ENCODE measurements around the gene RAD18. TPM values are rescaled to one million over a fixed set of nuclear protein-coding genes. Genes with fewer than 3 reads are reported as not detected.

Gene RAD18
- total and polyA plus RNA-seq, 2 experiments from 2014 or later: 6.0 to 6.5 TPM

DNA sequence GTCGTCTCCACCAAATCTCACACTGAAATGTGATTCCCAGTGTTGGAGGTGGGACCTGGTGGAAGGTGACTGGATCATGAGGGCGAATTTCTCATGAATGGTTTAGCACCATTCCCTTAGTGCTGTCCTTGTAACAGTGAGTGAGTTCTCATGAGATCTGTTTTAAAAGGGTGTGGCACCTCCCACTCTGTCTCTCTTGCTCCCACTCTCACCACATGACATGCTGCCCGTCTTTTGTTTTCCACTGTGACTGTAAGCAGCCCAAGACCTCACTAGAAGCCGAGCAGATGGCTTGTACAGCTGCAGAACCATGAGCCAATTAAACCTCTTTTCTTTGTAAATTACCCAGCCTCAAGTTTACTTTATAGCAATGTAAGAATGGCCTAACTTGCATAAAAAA, 21.2 kb downstream of the RAD18 start:
- Histone ChIP-seq H2AFZ (no peak overlapping the region), H3K4me3 (no peak overlapping the region), H3K9me2 (replicated peaks; ENCODE audit: insufficient read depth) (no peaks in the 10 kb centered on the region), H3K27ac (no peak overlapping the region), H3K79me2 (no peaks in the 10 kb centered on the region), H4K20me1 (ENCODE audit: insufficient read depth, poor library complexity, severe bottlenecking) (no peaks in the 10 kb centered on the region), H3K4me2 (no peak overlapping the region), H3K27me3 (no peaks in the 10 kb centered on the region), H3K4me1 (ENCODE audit: insufficient read depth) (no peaks in the 10 kb centered on the region), H3K36me3 (replicated peaks; ENCODE audit: insufficient read depth, low read depth) (no peaks in the 10 kb centered on the region), H3K9me3 (ENCODE audit: low read depth) (peaks cover 7% of the 10 kb centered on the region)
- TF ChIP-seq EZH2 (IDR thresholded peaks at IDR 0.05; ENCODE audit: borderline replicate concordance) (no peak), EZH2phosphoT487 (IDR thresholded peaks at IDR 0.05; ENCODE audit: low read depth, severe bottlenecking, unreplicated experiment) (no peak)
- TF ChIP-seq, protein P1, sequence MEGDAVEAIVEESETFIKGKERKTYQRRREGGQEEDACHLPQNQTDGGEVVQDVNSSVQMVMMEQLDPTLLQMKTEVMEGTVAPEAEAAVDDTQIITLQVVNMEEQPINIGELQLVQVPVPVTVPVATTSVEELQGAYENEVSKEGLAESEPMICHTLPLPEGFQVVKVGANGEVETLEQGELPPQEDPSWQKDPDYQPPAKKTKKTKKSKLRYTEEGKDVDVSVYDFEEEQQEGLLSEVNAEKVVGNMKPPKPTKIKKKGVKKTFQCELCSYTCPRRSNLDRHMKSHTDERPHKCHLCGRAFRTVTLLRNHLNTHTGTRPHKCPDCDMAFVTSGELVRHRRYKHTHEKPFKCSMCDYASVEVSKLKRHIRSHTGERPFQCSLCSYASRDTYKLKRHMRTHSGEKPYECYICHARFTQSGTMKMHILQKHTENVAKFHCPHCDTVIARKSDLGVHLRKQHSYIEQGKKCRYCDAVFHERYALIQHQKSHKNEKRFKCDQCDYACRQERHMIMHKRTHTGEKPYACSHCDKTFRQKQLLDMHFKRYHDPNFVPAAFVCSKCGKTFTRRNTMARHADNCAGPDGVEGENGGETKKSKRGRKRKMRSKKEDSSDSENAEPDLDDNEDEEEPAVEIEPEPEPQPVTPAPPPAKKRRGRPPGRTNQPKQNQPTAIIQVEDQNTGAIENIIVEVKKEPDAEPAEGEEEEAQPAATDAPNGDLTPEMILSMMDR (IDR thresholded peaks at IDR 0.05; ENCODE audit: poor library complexity): no peak
- DNase-seq (ENCODE audit: low spot score): no peak
- WGBS (ENCODE audit: low lambda C conversion rate, missing lambda C conversion rate): 82% methylated on average over 4 of the region's 4 CpGs

DNA sequence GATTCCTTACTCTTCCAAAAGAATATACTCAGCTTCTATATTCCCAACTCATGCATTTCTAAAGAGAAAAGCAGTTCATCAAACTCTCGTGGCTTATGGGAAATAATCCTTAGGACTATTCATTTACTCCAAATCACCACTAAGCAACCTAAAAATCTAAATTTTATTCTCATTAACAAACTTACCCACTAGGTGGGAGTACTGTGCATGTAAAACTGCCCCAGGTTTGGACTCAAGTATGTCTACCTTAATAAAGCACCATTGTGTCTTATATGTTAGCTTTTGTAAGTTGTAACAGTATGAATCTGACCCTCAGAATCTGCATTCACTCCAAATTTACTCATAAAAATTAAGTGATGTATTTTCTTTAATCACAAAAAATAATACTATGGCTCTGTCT, 25.3 kb downstream of the RAD18 start:
- no peak for TF ChIP-seq EZH2 (IDR thresholded peaks at IDR 0.05; ENCODE audit: borderline replicate concordance)
- TF ChIP-seq, protein P1 (IDR thresholded peaks at IDR 0.05; ENCODE audit: poor library complexity): peak; percentile 42
- H3K27me3 ChIP-seq: no peaks in the 10 kb centered on the region
- H3K27ac ChIP-seq: no peak overlapping the region
- no peak overlapping the region for H3K4me3 ChIP-seq
- H3K9me2 ChIP-seq (replicated peaks; ENCODE audit: insufficient read depth): no peaks in the 10 kb centered on the region
- no peaks in the 10 kb centered on the region for H4K20me1 ChIP-seq (ENCODE audit: insufficient read depth, poor library complexity, severe bottlenecking)
- 83% methylated on average over 1 of the region's 1 CpG for WGBS (ENCODE audit: low lambda C conversion rate, missing lambda C conversion rate)
- H3K4me1 ChIP-seq (ENCODE audit: insufficient read depth): no peaks in the 10 kb centered on the region
- H3K9me3 ChIP-seq (ENCODE audit: low read depth): peaks cover 3% of the 10 kb centered on the region
- H3K79me2 ChIP-seq: no peaks in the 10 kb centered on the region
- no peak overlapping the region for H3K4me2 ChIP-seq
- H3K36me3 ChIP-seq (replicated peaks; ENCODE audit: insufficient read depth, low read depth): no peaks in the 10 kb centered on the region
- DNase-seq (ENCODE audit: low spot score): peak; percentile 16
- no peak overlapping the region for H2AFZ ChIP-seq

DNA sequence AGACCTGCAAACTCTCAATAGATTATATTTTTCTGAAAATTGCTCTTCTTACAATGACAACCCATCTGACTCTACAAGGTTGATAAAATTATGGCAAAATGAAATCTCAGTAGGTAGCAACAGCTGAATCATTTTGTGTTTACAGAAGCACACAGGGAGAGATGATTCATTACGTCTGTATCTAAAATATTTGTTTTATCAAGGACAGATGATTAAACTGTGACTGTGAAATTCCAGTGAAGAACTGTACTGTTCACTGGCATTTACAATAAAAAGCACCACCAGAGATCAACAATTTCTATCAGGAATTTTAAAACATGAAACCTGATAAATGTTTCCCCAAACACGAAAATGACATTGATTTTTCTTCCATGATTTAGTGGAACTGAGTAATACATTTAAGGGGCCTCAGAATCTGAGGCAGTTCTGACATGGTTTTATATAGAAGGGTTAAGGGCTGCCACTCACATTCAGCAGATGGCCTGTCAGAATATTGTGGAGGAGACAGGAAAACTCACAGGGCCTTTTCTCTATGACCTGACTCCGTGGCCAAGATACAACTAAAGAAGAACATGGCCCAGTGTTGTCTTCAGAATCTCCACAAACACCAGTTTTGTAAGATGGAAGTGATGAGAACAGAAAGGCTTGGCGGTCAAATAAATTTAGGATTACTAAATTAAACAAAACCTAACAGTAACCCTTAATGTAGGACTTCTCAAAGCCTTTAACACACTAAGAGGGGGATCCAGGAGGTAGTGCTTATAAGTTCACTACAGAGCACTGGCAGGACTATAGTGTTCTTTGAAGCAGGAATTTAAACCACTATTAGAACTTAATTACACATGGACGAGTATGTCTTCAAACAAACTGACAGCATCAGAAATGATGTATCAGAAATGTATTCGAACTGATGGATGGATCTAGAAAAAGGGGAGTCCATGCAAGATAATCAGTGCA, 25.9 kb downstream of the RAD18 start:
- Histone ChIP-seq H3K9me3 (ENCODE audit: low read depth) (no peaks in the 10 kb centered on the region), H3K36me3 (replicated peaks; ENCODE audit: insufficient read depth, low read depth) (no peaks in the 10 kb centered on the region), H3K4me1 (ENCODE audit: insufficient read depth) (no peaks in the 10 kb centered on the region), H3K27me3 (no peaks in the 10 kb centered on the region), H3K79me2 (no peaks in the 10 kb centered on the region), H3K27ac (peak overlapping the region; percentile 36), H4K20me1 (ENCODE audit: insufficient read depth, poor library complexity, severe bottlenecking) (no peaks in the 10 kb centered on the region), H3K4me2 (no peak overlapping the region), H3K4me3 (no peak overlapping the region), H3K9me2 (replicated peaks; ENCODE audit: insufficient read depth) (no peaks in the 10 kb centered on the region), H2AFZ (no peak overlapping the region)
- 65% methylated on average over 6 of the region's 6 CpGs for WGBS (ENCODE audit: low lambda C conversion rate, missing lambda C conversion rate)
- DNase-seq (ENCODE audit: low spot score): no peak
- TF ChIP-seq EZH2phosphoT487 (IDR thresholded peaks at IDR 0.05; ENCODE audit: low read depth, severe bottlenecking, unreplicated experiment): no peak
- TF ChIP-seq, protein P1 (IDR thresholded peaks at IDR 0.05; ENCODE audit: poor library complexity): no peak
- no peak for TF ChIP-seq EZH2 (IDR thresholded peaks at IDR 0.05; ENCODE audit: borderline replicate concordance)

Data from hepatocyte (in vitro differentiated cells).